GM13976 (cell line): ENCODE results near the gene ZNRF3.

Experiments
- DNase-seq: peaks from one replicate; pipeline ENCODE4 v3.0.0; 2012; ENCODE audit warnings: low spot score
- CTCF ChIP-seq: IDR thresholded peaks from 2 replicates; pipeline ENCODE4 v1.5.1; 2012; ENCODE audit warnings: borderline replicate concordance, mild to moderate bottlenecking; ENCODE audit not compliant: insufficient read depth; ENCODE audit errors: extremely low read depth, missing control alignments, control extremely low read depth
- in situ Hi-C: fragments of 300-500 bp; cut with MboI; formaldehyde crosslinking; loops from one replicate; pipeline ENCODE4 v1.12.0; 2022; ENCODE audit warnings: low sequenced_read_pairs, mixed read lengths, inconsistent platforms; ENCODE audit not compliant: unreplicated experiment

Gene ZNRF3

DNA sequence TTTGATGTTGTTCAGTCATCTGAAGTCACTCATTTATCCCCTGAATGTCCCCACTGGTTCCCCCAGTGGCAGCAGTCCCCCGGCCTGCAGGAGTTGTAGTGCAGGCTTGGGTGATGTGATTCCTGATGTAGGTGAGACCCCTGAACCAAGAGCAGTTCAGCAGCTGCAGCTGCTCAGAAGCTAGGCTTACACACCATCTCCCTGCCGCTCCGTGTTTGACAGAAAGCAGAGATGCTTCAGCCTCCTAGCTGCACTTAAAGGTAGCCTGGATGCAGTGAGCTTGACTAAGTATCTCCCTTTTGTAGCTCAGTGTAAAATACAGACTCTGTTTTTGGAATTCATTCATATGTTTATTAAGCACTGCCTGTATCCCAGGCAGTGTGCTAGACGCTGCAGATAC is 130.9 kb downstream of the ZNRF3 start:
- no peak for DNase-seq
- TF ChIP-seq CTCF: no peak
- in situ Hi-C loops: no loop called here

DNA sequence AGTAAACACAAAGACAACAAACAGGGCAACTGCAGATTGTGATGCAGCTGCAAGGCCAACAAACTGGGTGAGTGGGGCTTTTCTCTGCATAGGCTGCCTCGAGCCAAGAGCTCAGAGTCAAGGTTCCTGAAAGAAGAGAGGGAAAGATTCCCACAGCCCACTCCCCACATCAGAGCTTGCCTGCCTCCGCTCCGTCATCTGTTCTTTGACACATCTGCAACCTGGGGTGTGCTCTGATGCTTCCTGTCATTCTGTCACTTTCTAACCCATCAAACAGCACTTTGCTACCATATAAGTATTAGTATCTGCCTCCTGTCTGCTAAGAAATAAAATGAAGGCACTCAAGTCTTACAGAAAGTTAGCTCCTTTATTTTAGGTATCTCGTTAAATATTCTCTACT is 131.4 kb downstream of the ZNRF3 start:
- in situ Hi-C loops: no loop called here
- no peak for DNase-seq
- TF ChIP-seq CTCF: no peak

- in situ Hi-C loops: no loop called here
- no peak for DNase-seq
- TF ChIP-seq CTCF: no peak
Measured at GRCh38 chr22:29016067-29016938, 132.9 kb downstream of the ZNRF3 start.

- no peak for TF ChIP-seq CTCF
- in situ Hi-C loops: no loop called here
- DNase-seq: no peak
Measured at GRCh38 chr22:29018293-29019189, 135.2 kb downstream of the ZNRF3 start.

DNA sequence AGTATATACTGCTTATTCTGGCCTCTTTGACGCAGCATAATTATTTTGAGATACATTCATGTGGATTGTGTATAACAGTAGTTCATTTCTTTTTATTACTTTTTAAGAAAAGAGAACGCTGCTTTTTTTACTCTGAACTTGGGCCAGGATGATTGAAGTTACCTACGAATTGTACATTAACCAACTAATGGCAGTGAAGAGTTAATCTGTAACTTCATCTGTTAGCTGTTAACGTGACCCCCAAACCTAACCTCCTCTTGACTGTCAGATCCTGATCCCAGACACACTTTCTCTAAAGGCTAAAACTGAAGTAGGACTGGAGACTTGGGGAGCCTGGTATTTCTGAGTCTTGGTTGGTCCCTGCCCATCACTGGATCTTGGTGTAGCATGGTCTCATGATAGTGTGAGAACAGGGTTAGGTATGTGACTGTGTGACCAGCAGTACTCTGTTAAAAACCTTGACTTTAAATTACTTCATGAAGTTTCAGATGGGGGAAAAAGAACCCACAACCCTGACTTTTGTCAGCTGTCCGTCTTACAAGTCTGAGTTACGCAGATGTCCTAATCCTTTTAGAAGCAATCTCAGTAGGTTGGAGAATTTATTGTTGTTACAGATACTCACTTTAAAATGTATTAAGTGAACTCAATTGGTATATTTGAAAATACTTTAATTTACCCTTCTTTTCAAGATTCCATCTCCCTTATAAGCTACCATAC is 138.9 kb downstream of the ZNRF3 start:
- in situ Hi-C loops: no loop called here

More for the DNA sequence above, 138.9 kb downstream of the ZNRF3 start:
- DNase-seq: no peak
- TF ChIP-seq CTCF: no peak
